WI38 (cell line): ENCODE measurements around the gene CCDC184.
A peak's percentile ranks its signal among the peaks of the same experiment; 100 is the strongest.

Experiments used
- H3K4me3 ChIP-seq: 2 replicates; pipeline ENCODE4 v1.5.1; 2011; ENCODE audit warnings: low read depth, mild to moderate bottlenecking, control low read depth, low read length
- TF ChIP-seq, protein P1 (sequence below): IDR thresholded peaks from 2 replicates; pipeline ENCODE4 v1.5.1; 2012; ENCODE audit warnings: low read depth, mild to moderate bottlenecking, control low read depth, low read length

Gene CCDC184

GRCh38 chr12:48165089-48165981, 18.1 kb upstream of the CCDC184 start:
- H3K4me3 ChIP-seq = no peak overlapping the region
- TF ChIP-seq, protein P1, sequence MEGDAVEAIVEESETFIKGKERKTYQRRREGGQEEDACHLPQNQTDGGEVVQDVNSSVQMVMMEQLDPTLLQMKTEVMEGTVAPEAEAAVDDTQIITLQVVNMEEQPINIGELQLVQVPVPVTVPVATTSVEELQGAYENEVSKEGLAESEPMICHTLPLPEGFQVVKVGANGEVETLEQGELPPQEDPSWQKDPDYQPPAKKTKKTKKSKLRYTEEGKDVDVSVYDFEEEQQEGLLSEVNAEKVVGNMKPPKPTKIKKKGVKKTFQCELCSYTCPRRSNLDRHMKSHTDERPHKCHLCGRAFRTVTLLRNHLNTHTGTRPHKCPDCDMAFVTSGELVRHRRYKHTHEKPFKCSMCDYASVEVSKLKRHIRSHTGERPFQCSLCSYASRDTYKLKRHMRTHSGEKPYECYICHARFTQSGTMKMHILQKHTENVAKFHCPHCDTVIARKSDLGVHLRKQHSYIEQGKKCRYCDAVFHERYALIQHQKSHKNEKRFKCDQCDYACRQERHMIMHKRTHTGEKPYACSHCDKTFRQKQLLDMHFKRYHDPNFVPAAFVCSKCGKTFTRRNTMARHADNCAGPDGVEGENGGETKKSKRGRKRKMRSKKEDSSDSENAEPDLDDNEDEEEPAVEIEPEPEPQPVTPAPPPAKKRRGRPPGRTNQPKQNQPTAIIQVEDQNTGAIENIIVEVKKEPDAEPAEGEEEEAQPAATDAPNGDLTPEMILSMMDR = peak; percentile 90

DNA sequence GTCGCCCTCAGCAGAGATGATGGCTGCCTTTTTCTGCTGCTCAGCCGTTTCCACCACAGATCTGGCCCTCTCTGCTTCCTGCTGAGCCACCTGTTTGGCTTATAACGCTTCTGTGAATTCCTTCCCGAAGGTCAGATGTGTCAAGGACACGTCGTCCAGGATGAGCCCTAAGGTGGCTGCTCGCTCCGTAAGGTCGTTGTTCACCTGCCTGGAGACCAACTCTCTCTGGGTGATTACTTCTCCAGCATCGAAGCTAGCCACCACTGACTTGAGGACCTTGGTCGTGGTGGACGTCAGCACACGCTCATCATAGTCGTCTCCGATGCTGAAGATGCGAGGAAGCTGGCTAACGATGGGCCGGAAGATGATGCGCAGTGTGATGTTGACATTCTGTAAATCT, 14.4 kb upstream of the CCDC184 start:
- no peak overlapping the region for H3K4me3 ChIP-seq
- TF ChIP-seq, protein P1 = no peak

- H3K4me3 ChIP-seq = no peak overlapping the region
These were observed 7.6 kb upstream of the CCDC184 start for GRCh38 chr12:48175613-48176416.

DNA sequence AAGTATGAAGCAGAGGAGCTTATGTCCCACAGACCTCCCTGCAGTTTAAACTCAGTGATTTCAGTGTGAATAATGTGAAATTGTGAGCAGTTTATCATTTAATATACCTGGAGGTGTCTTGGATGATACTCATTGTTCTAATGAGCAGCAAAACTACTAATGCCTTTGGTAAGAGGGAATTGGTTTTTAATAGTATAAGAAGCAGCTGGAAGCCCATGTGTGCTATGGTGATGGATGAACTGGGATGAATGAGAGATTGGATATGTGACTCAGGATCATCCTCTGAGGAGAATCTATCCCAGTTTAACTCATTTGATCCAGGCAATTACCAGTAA, 7.1 kb upstream of the CCDC184 start:
- H3K4me3 ChIP-seq = no peak overlapping the region
- TF ChIP-seq, protein P1 = no peak

More at GRCh38 chr12:48175613-48176416, 7.6 kb upstream of the CCDC184 start:
- TF ChIP-seq, protein P1 = no peak

GRCh38 chr12:48177982-48178381, 5.5 kb upstream of the CCDC184 start:
- no peak overlapping the region for H3K4me3 ChIP-seq
- TF ChIP-seq, protein P1 = no peak

DNA sequence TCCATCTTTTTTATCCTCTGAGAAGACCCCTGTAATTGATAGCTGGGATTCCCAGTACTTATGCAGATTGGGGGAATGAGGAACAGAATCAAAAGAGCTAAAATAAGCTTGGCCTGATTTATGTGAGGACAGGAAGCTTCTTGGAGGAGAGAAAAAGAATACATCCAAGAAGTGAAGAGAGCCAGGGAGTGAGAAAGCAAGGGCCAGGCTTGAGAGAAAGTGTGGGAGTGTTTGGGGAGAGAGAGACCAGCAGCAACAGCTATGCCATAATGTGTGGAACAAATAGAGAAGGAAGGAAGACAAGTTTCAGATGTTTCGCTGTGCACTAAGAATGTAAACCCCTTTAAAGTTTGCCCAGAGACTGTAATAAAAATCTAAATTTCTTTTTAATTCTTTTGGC, 4.0 kb upstream of the CCDC184 start:
- TF ChIP-seq, protein P1 = no peak
- H3K4me3 ChIP-seq = no peak overlapping the region

- TF ChIP-seq, protein P1 = no peak
- no peak overlapping the region for H3K4me3 ChIP-seq
These were observed 3.0 kb upstream of the CCDC184 start for GRCh38 chr12:48180424-48180823.
